Nephron progenitor cell (in vitro differentiated cells): ENCODE measurements around the gene COL25A1.
A peak's percentile ranks its signal among the peaks of the same experiment; 100 is the strongest.

Source experiments
- DNase-seq: peaks from one replicate; pipeline ENCODE4 v3.0.0; 2021
- H3K27ac Mint-ChIP-seq: 2 replicates; pipeline ENCODE4 v1.8.0; 2021; ENCODE audit warnings: mild to moderate bottlenecking, moderate library complexity, mixed read lengths
- H3K27me3 Mint-ChIP-seq: 2 replicates; pipeline ENCODE4 v1.8.0; 2021; ENCODE audit warnings: mild to moderate bottlenecking, low read depth, mixed read lengths; ENCODE audit not compliant: poor library complexity
- H3K36me3 Mint-ChIP-seq: 2 replicates; pipeline ENCODE4 v1.8.0; 2021; ENCODE audit warnings: low read depth, mixed read lengths
- H3K4me1 Mint-ChIP-seq: 2 replicates; pipeline ENCODE4 v1.8.0; 2021; ENCODE audit warnings: mixed read lengths
- H3K4me3 Mint-ChIP-seq: 2 replicates; pipeline ENCODE4 v1.8.0; 2021; ENCODE audit warnings: mild to moderate bottlenecking, moderate library complexity, mixed read lengths
- H3K9me3 Mint-ChIP-seq: 2 replicates; pipeline ENCODE4 v1.8.0; 2021; ENCODE audit warnings: mild to moderate bottlenecking, moderate library complexity, mixed read lengths
- CTCF ChIP-seq: fragments of 200-600 bp; sonication (generic); IDR thresholded peaks from 2 replicates; pipeline ENCODE4 v1.5.0; 2021; ENCODE audit warnings: antibody characterized with exemption

COL25A1 gene

GRCh38 chr4:108793415-108793814, 509.0 kb downstream of the COL25A1 start:
- Mint-ChIP-seq H3K36me3 (no peaks in the 10 kb centered on the region), H3K4me3 (no peak overlapping the region), H3K27ac (no peak overlapping the region), H3K27me3 (peaks cover 5% of the 10 kb centered on the region), H3K9me3 (no peaks in the 10 kb centered on the region), H3K4me1 (no peaks in the 10 kb centered on the region)
- no peak for DNase-seq
- no peak for TF ChIP-seq CTCF

GRCh38 chr4:108788731-108789130, 513.7 kb downstream of the COL25A1 start:
- Mint-ChIP-seq H3K27me3 (peaks cover 18% of the 10 kb centered on the region), H3K9me3 (no peaks in the 10 kb centered on the region), H3K4me1 (no peaks in the 10 kb centered on the region), H3K4me3 (no peak overlapping the region), H3K36me3 (no peaks in the 10 kb centered on the region), H3K27ac (no peak overlapping the region)
- no peak for DNase-seq
- no peak for TF ChIP-seq CTCF

- Mint-ChIP-seq H3K9me3 (no peaks in the 10 kb centered on the region), H3K36me3 (no peaks in the 10 kb centered on the region), H3K4me3 (no peak overlapping the region), H3K27ac (peak overlapping the region; percentile 19), H3K27me3 (peaks cover 18% of the 10 kb centered on the region), H3K4me1 (no peaks in the 10 kb centered on the region)
- TF ChIP-seq CTCF = no peak
- DNase-seq = no peak
These were observed 514.7 kb downstream of the COL25A1 start for GRCh38 chr4:108787724-108788123.

GRCh38 chr4:108787106-108787505, 515.4 kb downstream of the COL25A1 start:
- no peaks in the 10 kb centered on the region for H3K9me3 Mint-ChIP-seq
- H3K36me3 Mint-ChIP-seq = no peaks in the 10 kb centered on the region
- no peak overlapping the region for H3K4me3 Mint-ChIP-seq
- H3K27me3 Mint-ChIP-seq = peaks cover 18% of the 10 kb centered on the region
- no peak for DNase-seq
- H3K27ac Mint-ChIP-seq = no peak overlapping the region
- TF ChIP-seq CTCF = no peak
- H3K4me1 Mint-ChIP-seq = no peaks in the 10 kb centered on the region

- no peaks in the 10 kb centered on the region for H3K4me1 Mint-ChIP-seq
- H3K4me3 Mint-ChIP-seq = no peak overlapping the region
- DNase-seq = no peak
- no peaks in the 10 kb centered on the region for H3K9me3 Mint-ChIP-seq
- TF ChIP-seq CTCF = no peak
- no peak overlapping the region for H3K27ac Mint-ChIP-seq
- H3K27me3 Mint-ChIP-seq = peaks cover 18% of the 10 kb centered on the region
- no peaks in the 10 kb centered on the region for H3K36me3 Mint-ChIP-seq
These were observed 516.1 kb downstream of the COL25A1 start for GRCh38 chr4:108786351-108786750.

GRCh38 chr4:108783665-108784463, 518.6 kb downstream of the COL25A1 start:
- H3K36me3 Mint-ChIP-seq = no peaks in the 10 kb centered on the region
- H3K9me3 Mint-ChIP-seq = no peaks in the 10 kb centered on the region
- H3K27ac Mint-ChIP-seq = no peak overlapping the region
- H3K4me1 Mint-ChIP-seq = peaks cover 6% of the 10 kb centered on the region
- H3K4me3 Mint-ChIP-seq = no peak overlapping the region
- no peak for DNase-seq
- no peak for TF ChIP-seq CTCF
- peaks cover 13% of the 10 kb centered on the region for H3K27me3 Mint-ChIP-seq
